HG02588 (cell line): ENCODE data around the gene TMEM258.

Source experiments
- ATAC-seq: cut with Tn5 transposase; IDR thresholded peaks from one replicate; pipeline ENCODE4 v1.9.1; 2021; ENCODE audit warnings: mild to moderate bottlenecking, moderate library complexity; ENCODE audit not compliant: unreplicated experiment

Gene TMEM258

DNA sequence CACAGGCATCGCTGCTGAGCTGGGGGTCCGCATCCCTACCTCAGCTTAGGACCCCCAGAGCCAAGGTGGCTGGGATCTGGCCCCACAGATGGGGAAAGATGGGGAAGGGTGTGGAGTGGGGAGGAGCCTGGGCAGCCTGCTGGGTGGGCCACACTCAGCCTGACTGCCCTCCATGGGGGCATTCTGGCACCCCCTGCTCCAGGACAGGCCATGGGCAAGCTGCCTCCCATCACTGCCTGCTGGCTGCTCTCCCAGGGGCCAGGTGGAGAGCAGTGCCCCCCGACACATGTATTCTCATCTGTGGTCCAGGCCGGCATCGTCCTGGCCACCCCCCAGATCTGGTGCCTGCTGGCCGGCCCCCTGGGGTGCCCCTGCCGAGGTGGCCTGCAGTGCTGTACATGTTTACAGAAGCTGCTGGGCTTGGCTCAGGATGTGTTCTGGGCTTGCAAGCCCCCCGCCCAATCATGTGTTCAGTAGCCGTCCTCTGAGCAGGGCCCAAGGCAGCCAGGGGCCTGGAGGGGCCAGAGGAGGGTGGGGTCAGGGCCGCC, 47.7 kb downstream of the TMEM258 start:
- ATAC-seq: no peak

DNA sequence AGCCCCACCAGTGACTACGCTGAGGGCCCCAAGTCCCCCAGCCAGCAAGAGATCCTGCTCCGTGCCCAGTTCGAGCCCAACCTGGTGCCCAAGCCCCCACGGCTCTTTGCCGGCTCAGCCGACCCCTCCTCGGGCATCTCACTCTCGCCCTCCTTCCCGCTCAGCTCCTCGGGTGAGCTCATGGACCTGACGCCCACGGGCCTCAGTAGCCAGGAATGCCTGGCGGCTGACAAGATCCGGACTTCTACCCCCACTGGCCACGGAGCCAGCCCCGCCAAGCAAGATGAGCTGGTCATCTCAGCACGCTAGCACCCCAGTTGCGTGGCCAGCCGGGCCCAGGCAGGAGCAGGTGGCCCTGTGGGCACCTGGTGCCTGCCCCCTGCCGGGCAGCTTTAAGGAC, 48.2 kb downstream of the TMEM258 start:
- no peak for ATAC-seq

DNA sequence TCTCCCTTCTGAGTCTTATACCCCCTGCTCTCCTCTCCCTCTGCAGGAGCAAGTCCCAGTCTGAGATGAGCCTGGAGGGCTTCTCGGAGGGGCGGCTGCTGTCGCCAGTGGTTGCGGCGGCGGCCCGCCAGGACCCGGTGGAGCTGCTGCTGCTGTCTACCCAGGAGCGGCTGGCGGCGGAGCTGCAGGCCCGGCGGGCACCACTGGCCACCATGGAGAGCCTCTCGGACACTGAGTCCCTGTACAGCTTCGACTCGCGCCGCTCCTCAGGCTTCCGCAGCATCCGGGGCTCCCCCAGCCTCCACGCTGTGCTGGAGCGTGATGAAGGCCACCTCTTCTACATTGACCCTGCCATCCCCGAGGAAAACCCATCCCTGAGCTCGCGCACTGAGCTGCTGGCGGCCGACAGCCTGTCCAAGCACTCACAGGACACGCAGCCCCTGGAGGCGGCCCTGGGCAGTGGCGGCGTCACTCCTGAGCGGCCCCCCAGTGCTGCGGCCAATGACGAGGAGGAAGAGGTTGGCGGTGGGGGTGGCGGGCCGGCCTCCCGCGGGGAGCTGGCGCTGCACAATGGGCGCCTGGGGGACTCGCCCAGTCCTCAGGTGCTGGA, 48.8 kb downstream of the TMEM258 start:
- ATAC-seq: no peak

DNA sequence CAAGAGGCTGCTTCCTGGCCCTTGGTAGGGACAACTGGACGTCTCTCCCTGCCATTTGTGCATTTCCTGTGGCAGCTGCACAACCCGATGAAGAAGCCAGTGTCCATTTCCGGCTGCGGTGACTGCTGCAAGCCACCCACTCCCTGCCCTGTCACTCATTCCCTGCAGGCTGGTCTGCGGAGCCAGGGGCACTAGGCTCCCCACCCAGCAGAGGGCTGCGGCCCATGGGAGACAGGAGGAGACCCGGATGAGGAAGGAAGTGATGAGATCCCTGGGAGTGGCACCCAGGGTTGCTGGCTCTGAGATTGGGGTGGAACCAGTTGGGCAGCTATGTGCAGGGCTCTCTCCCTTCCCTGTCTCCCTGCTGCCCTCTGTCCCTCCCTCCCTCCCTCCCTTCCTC, 50.0 kb downstream of the TMEM258 start:
- ATAC-seq: no peak

DNA sequence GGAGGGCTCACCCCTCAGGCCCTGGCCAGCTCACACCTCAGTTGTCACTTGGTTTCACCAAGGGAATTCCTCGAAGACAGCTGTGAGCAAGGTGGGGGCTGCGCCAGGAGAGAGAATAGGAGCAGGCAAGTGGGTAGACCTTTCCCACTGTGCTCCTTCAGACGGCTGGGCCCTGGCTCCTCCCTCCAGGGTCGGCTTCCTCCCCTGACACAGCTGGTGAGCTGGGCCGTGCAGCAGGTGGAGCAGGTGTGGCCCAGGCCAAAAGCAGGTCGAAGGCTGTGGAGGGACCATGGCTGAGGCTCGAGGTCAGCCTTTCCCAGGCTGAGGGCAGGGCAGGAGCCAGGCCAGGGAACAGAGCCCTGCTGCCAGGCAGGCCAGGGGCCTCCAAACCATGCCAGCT, 52.4 kb downstream of the TMEM258 start:
- ATAC-seq: no peak

DNA sequence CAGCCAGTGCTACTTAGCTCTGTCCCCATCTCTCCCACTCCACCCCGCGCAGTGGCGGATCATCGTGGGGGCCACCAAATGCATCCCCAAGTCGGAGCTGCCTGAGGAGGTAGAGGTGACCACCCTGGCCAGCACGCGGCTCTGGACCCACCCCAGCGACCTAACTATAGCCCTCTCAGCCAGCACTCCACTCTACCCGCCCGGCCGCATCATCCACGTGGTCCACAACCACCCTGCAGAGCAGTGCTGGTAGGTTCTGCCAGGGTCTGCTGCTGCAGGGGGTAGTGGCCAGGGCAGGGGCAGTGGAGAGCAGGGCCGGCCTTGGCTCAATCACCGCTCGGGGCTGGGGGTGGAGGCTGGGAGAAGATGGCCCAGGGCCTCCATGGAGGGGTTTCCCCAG, 53.0 kb downstream of the TMEM258 start:
- ATAC-seq: no peak
